ENCODE measurements around the gene CD58. TPM values are rescaled to one million over a fixed set of nuclear protein-coding genes. Genes with fewer than 3 reads are reported as not detected.

The CD58 gene
- total and polyA plus RNA-seq, 12 donors: 6.3 to 43.6 (median 12.5) TPM

GRCh38 chr1:116561563-116561962, 9.3 kb downstream of the CD58 start:
- H3K27me3 ChIP-seq: no peaks in the 10 kb centered on the region
- no peaks in the 10 kb centered on the region for H3K9me3 ChIP-seq (replicated peaks in 1 of 3)
- no peaks in the 10 kb centered on the region for H3K36me3 ChIP-seq (replicated peaks in 1 of 2)
- TF ChIP-seq POLR2A (IDR thresholded peaks at IDR 0.05) (no peak), CTCF (IDR thresholded peaks at IDR 0.05) (no peak)
- H3K4me3 ChIP-seq: no peak overlapping the region
- no peak overlapping the region for H3K27ac ChIP-seq
- intact Hi-C loops (cut with DNase I): no loop called here
- DNase-seq: no peak
- H3K4me1 ChIP-seq (replicated peaks in 1 of 2): peaks cover 8 to 9% of the 10 kb centered on the region in 2 donors

GRCh38 chr1:116560704-116561490, 9.9 kb downstream of the CD58 start:
- no peaks in the 10 kb centered on the region for H3K36me3 ChIP-seq (replicated peaks in 1 of 2)
- intact Hi-C loops (cut with DNase I): no loop called here
- H3K9me3 ChIP-seq (replicated peaks in 1 of 3): no peaks in the 10 kb centered on the region
- TF ChIP-seq POLR2A (IDR thresholded peaks at IDR 0.05): no peak
- TF ChIP-seq CTCF (IDR thresholded peaks at IDR 0.05): no peak
- WGBS, 4 donors: 80 to 89% (median 83%) methylated on average over 4 of the region's 4 CpGs
- H3K27me3 ChIP-seq: no peaks in the 10 kb centered on the region
- H3K27ac ChIP-seq: no peak overlapping the region
- no peak for DNase-seq
- H3K4me3 ChIP-seq: no peak overlapping the region
- H3K4me1 ChIP-seq (replicated peaks in 1 of 2): peaks cover 5 to 6% of the 10 kb centered on the region in 2 donors

- Histone ChIP-seq H3K4me1 (replicated peaks in 1 of 2) (no peaks in the 10 kb centered on the region), H3K4me3 (no peak overlapping the region), H3K27me3 (no peaks in the 10 kb centered on the region), H3K9me3 (replicated peaks in 1 of 3) (no peaks in the 10 kb centered on the region), H3K27ac (no peak overlapping the region), H3K36me3 (replicated peaks in 1 of 2) (no peaks in the 10 kb centered on the region)
- TF ChIP-seq CTCF (IDR thresholded peaks at IDR 0.05) (no peak), POLR2A (IDR thresholded peaks at IDR 0.05) (no peak)
- DNase-seq: no peak
- WGBS, 4 donors: 71 to 85% (median 79%) methylated on average over 8 of the region's 8 CpGs
- intact Hi-C loops (cut with DNase I): no loop called here
Measured at GRCh38 chr1:116559304-116559761, 11.5 kb downstream of the CD58 start.

- H3K9me3 ChIP-seq (replicated peaks in 1 of 3): no peaks in the 10 kb centered on the region
- no peak for DNase-seq
- H3K4me1 ChIP-seq (replicated peaks in 1 of 2): no peaks in the 10 kb centered on the region
- H3K27me3 ChIP-seq: no peaks in the 10 kb centered on the region
- no peak overlapping the region for H3K27ac ChIP-seq
- TF ChIP-seq CTCF (IDR thresholded peaks at IDR 0.05) (no peak), POLR2A (IDR thresholded peaks at IDR 0.05) (no peak)
- intact Hi-C loops (cut with DNase I): no loop called here
- 90 to 96% (median 94%) methylated on average over 1 of the region's 1 CpG for WGBS, 4 donors
- no peaks in the 10 kb centered on the region for H3K36me3 ChIP-seq (replicated peaks in 1 of 2)
- no peak overlapping the region for H3K4me3 ChIP-seq
Measured at GRCh38 chr1:116558571-116558970, 12.3 kb downstream of the CD58 start.

Data from adrenal gland (tissue), 12 donors.